Trophoblast cell (in vitro differentiated cells and primary cell): ENCODE measurements around the gene KHDC4.

Experiments
- DNase-seq, 2 donors: peaks; one replicate each; pipeline ENCODE4 v3.0.0-alpha.2; 2016
- H2AFZ ChIP-seq: 2 replicates; pipeline ENCODE4 v1.6.1; 2013; ENCODE audit warnings: low read length, moderate library complexity, mild to moderate bottlenecking; ENCODE audit not compliant: insufficient read depth, poor library complexity
- H2AK5ac ChIP-seq: 2 replicates; pipeline ENCODE4 v1.6.1; 2013; ENCODE audit warnings: mild to moderate bottlenecking, low read length
- H2BK120ac ChIP-seq: 2 replicates; pipeline ENCODE4 v1.6.1; 2013; ENCODE audit warnings: low read length, mild to moderate bottlenecking, moderate library complexity; ENCODE audit not compliant: insufficient read depth, poor library complexity
- H2BK12ac ChIP-seq: 2 replicates; pipeline ENCODE4 v1.6.1; 2013; ENCODE audit warnings: mild to moderate bottlenecking, low read length, moderate library complexity
- H2BK5ac ChIP-seq: 2 replicates; pipeline ENCODE4 v1.6.1; 2013; ENCODE audit warnings: low read length, low read depth, moderate library complexity, mild to moderate bottlenecking; ENCODE audit not compliant: poor library complexity
- H3K14ac ChIP-seq: 2 replicates; pipeline ENCODE4 v1.6.1; 2013; ENCODE audit warnings: mild to moderate bottlenecking, low read length
- H3K18ac ChIP-seq: 2 replicates; pipeline ENCODE4 v1.6.1; 2013; ENCODE audit warnings: mild to moderate bottlenecking, low read length
- H3K23ac ChIP-seq: 2 replicates; pipeline ENCODE4 v1.6.1; 2013; ENCODE audit warnings: low read length
- H3K27ac ChIP-seq: 2 replicates; pipeline ENCODE4 v1.5.1; 2013; ENCODE audit warnings: low read depth, mild to moderate bottlenecking, inconsistent platforms, low read length, moderate library complexity
- H3K27me3 ChIP-seq: 2 replicates; pipeline ENCODE4 v1.6.1; 2013; ENCODE audit warnings: inconsistent platforms, mild to moderate bottlenecking, low read length, moderate library complexity; ENCODE audit not compliant: insufficient read depth
- H3K36me3 ChIP-seq, 2 experiments: 1 replicate in 1 of 2; 2 replicates in 1 of 2; pipeline ENCODE4 v1.6.1; 2013; ENCODE audit warnings: low read length in 2 of 2, mild to moderate bottlenecking in 2 of 2, moderate library complexity in 1 of 2; ENCODE audit not compliant: insufficient read depth in 2 of 2, control insufficient read depth in 1 of 2
- H3K4ac ChIP-seq: 2 replicates; pipeline ENCODE4 v1.6.1; 2013; ENCODE audit warnings: low read depth, mild to moderate bottlenecking, low read length, moderate library complexity
- H3K4me1 ChIP-seq, 2 experiments: 1 replicate in 1 of 2; 2 replicates in 1 of 2; pipeline ENCODE4 v1.6.1; 2013; ENCODE audit warnings: low read length in 2 of 2, mild to moderate bottlenecking in 2 of 2, moderate library complexity in 1 of 2; ENCODE audit not compliant: insufficient read depth in 2 of 2, control insufficient read depth in 1 of 2
- H3K4me2 ChIP-seq: 2 replicates; pipeline ENCODE4 v1.6.1; 2013; ENCODE audit warnings: inconsistent platforms, mild to moderate bottlenecking, low read length, moderate library complexity
- H3K4me3 ChIP-seq: 2 replicates; pipeline ENCODE4 v1.5.1; 2013; ENCODE audit warnings: mild to moderate bottlenecking, low read depth, low read length, inconsistent platforms
- H3K79me1 ChIP-seq: one replicate; pipeline ENCODE4 v1.6.1; 2013; ENCODE audit warnings: low read length
- H3K79me2 ChIP-seq: 2 replicates; pipeline ENCODE4 v1.6.1; 2013; ENCODE audit warnings: low read length, mild to moderate bottlenecking; ENCODE audit not compliant: control insufficient read depth, insufficient read depth, poor library complexity
- H3K9ac ChIP-seq: 2 replicates; pipeline ENCODE4 v1.6.1; 2013; ENCODE audit warnings: mild to moderate bottlenecking, low read length
- H3K9me3 ChIP-seq: 2 replicates; pipeline ENCODE4 v1.6.1; 2013; ENCODE audit warnings: low read depth, mild to moderate bottlenecking, control low read depth, inconsistent platforms, low read length; ENCODE audit not compliant: insufficient read depth
- H4K12ac ChIP-seq: 2 replicates; pipeline ENCODE4 v1.6.1; 2013; ENCODE audit warnings: low read depth, mild to moderate bottlenecking, low read length, moderate library complexity
- H4K8ac ChIP-seq: 2 replicates; pipeline ENCODE4 v1.6.1; 2013; ENCODE audit warnings: low read depth, mild to moderate bottlenecking, low read length, moderate library complexity
- H4K91ac ChIP-seq: one replicate; pipeline ENCODE4 v1.6.1; 2013; ENCODE audit warnings: low read depth, mild to moderate bottlenecking, low read length, moderate library complexity
- WGBS: extraction: QIAGEN DNeasy Blood & Tissue Kit; methylation state at CpG from one replicate; pipeline ENCODE4 v1.1.7; 2013; ENCODE audit warnings: missing lambda C conversion rate; ENCODE audit not compliant: insufficient read length, insufficient coverage; ENCODE audit errors: extremely low coverage; 5-methylcytosine and 5-hydroxymethylcytosine counted together

KHDC4 gene

GRCh38 chr1:155912056-155912536 lies 22.1 kb downstream of the KHDC4 start:
- H2BK120ac ChIP-seq, result no peak overlapping the region
- H3K23ac ChIP-seq, result no peak overlapping the region
- H3K9me3 ChIP-seq, result no peaks in the 10 kb centered on the region
- no peak overlapping the region for H2BK5ac ChIP-seq
- H3K27ac ChIP-seq, result no peak overlapping the region
- no peak overlapping the region for H3K4me2 ChIP-seq
- no peak overlapping the region for H3K14ac ChIP-seq
- H3K79me1 ChIP-seq, result peaks cover 6% of the 10 kb centered on the region
- H3K4ac ChIP-seq, result no peak overlapping the region
- H3K79me2 ChIP-seq, result peaks cover 3% of the 10 kb centered on the region
- no peak overlapping the region for H2AK5ac ChIP-seq
- no peak overlapping the region for H2AFZ ChIP-seq
- H3K4me3 ChIP-seq, result no peak overlapping the region
- H3K36me3 ChIP-seq, result peaks cover 33 to 41% of the 10 kb centered on the region in 2 experiments
- H4K8ac ChIP-seq, result no peak overlapping the region
- WGBS, result no CpG with 5 or more reads among the region's 11 CpGs
- no peaks in the 10 kb centered on the region for H3K27me3 ChIP-seq
- no peak overlapping the region for H3K18ac ChIP-seq
- no peak overlapping the region for H2BK12ac ChIP-seq
- H4K12ac ChIP-seq, result peak overlapping the region; percentile 69
- H3K9ac ChIP-seq, result no peak overlapping the region
- DNase-seq, result peak; percentile 54 to 63
- H4K91ac ChIP-seq, result no peak overlapping the region
- peaks cover 0 to 2% of the 10 kb centered on the region in 2 experiments for H3K4me1 ChIP-seq

DNA sequence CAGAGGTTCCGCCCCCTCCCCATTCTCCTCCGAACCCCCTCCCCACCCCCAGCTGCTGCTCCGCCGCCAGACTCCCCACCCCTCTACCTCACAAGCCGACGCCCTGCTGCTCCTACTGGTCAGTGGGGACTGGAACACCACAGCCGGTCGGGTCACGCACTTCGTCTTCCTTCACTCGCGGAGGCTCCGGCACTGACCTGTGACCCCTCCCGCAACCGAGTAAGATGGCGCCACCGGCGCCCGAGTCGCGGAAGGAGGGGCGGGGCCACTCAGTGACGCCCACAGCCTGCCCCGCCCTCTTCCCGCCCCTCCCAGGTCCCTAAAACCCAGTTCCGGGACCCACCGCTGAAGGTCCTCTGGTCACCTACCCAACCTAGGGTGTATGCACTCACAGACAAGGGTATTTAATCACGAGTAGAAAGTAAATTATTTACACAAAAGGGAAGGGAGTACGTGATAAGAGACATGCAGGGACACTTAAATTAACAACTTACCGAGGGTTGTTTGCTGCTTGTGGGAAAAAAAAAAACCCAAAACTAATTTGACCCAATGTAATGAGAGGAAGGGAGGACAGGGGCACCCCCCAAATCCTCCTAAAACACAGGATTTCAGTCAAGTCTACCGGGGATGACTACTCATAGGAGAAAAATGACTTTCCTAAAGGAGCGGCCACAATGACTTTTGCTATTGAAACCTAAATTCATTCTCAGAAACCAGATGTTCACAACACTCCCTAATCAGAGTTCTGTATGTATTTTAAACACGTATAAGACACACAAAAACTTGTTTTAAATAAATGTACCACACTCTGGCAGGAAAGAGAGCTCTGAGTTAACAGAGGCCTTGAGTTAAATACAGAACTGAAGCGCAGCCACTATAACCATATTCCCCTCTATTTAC lies 22.8 kb downstream of the KHDC4 start, which contains the start of gene RIT1:
TSS of gene RIT1 (minus strand) at position 194 of the 900 bp plus-strand sequence. CDS start 588 bp downstream, outside the sequence.
- Histone ChIP-seq H3K79me2 (peaks cover 3% of the 10 kb centered on the region), H2BK5ac (no peak within 1 kb of the TSS)
- peak; percentile 79 to 80 for DNase-seq

GRCh38 chr1:155910621-155911121 lies 23.5 kb downstream of the KHDC4 start:
- Histone ChIP-seq H3K14ac (peak overlapping the region; percentile 23), H3K9me3 (no peaks in the 10 kb centered on the region), H3K9ac (peak overlapping the region; percentile 71), H3K23ac (no peak overlapping the region), H3K4me3 (peak overlapping the region; percentile 82), H3K36me3 (peaks cover 38 to 44% of the 10 kb centered on the region in 2 experiments), H4K91ac (peak overlapping the region; percentile 9), H3K79me2 (peaks cover 3% of the 10 kb centered on the region), H3K18ac (peak overlapping the region; percentile 18), H3K4me1 (peaks cover 0 to 2% of the 10 kb centered on the region in 2 experiments), H3K27ac (peak overlapping the region; percentile 57), H4K8ac (peak overlapping the region; percentile 44), H3K27me3 (no peaks in the 10 kb centered on the region), H3K4ac (no peak overlapping the region), H4K12ac (peak overlapping the region; percentile 76), H2BK5ac (no peak overlapping the region), H3K4me2 (peak overlapping the region; percentile 87), H2AK5ac (no peak overlapping the region), H3K79me1 (peaks cover 6% of the 10 kb centered on the region), H2BK120ac (peak overlapping the region; percentile 23), H2AFZ (peak overlapping the region; percentile 37), H2BK12ac (no peak overlapping the region)
- peak; percentile 6 to 33 for DNase-seq
- WGBS, result no CpG with 5 or more reads among the region's 11 CpGs

More for the DNA sequence above, 22.8 kb downstream of the KHDC4 start, which contains the start of gene RIT1:
- H4K91ac ChIP-seq, result peak within 1 kb of the TSS; percentile 9
- H3K14ac ChIP-seq, result peak within 1 kb of the TSS; percentile 23
- H3K4me2 ChIP-seq, result peak within 1 kb of the TSS; percentile 87
- peak within 1 kb of the TSS; percentile 23 for H2BK120ac ChIP-seq
- no CpG with 5 or more reads among the region's 34 CpGs for WGBS
- H3K27me3 ChIP-seq, result no peaks in the 10 kb centered on the region
- no peak within 1 kb of the TSS for H3K4ac ChIP-seq
- peak within 1 kb of the TSS; percentile 59 for H3K27ac ChIP-seq
- no peak within 1 kb of the TSS for H2BK12ac ChIP-seq
- H3K4me1 ChIP-seq, result peaks cover 0 to 2% of the 10 kb centered on the region in 2 experiments
- no peak within 1 kb of the TSS for H3K23ac ChIP-seq
- H2AFZ ChIP-seq, result peak within 1 kb of the TSS; percentile 37
- no peaks in the 10 kb centered on the region for H3K9me3 ChIP-seq
- peak within 1 kb of the TSS; percentile 71 for H3K9ac ChIP-seq
- H3K36me3 ChIP-seq, result peaks cover 37 to 43% of the 10 kb centered on the region in 2 experiments
- peak within 1 kb of the TSS; percentile 82 for H3K4me3 ChIP-seq
- H2AK5ac ChIP-seq, result no peak within 1 kb of the TSS
- peak within 1 kb of the TSS; percentile 44 for H4K8ac ChIP-seq
- peak within 1 kb of the TSS; percentile 76 for H4K12ac ChIP-seq
- peak within 1 kb of the TSS; percentile 18 for H3K18ac ChIP-seq
- H3K79me1 ChIP-seq, result peaks cover 6% of the 10 kb centered on the region

DNA sequence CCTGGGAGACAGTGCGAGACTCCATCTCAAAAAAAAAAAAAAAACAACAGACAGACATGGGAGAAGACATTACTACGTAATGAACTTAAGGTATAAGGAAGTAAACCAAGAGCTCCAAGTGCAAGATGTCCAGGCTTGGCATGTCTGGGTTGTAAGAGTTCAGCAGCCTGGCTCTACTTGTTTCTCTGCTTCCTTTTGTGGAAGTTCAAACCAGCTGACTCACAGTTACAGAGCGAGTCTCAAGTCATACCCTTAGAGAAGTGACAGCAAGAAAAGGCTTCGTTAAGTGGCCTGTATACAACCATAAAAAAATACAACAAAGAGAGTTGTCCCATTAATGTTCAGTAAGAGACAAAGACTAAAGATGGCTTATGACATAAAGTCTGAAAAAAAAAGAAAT lies 24.3 kb downstream of the KHDC4 start:
- no peak overlapping the region for H2AK5ac ChIP-seq
- H3K4me1 ChIP-seq, result peaks cover 0 to 2% of the 10 kb centered on the region in 2 experiments
- no CpG with 5 or more reads among the region's 4 CpGs for WGBS
- no peak overlapping the region for H4K91ac ChIP-seq
- peak; percentile 82 to 90 for DNase-seq
- peak overlapping the region; percentile 11 for H3K4me2 ChIP-seq
- H3K27ac ChIP-seq, result no peak overlapping the region
- no peaks in the 10 kb centered on the region for H3K27me3 ChIP-seq
- H3K4ac ChIP-seq, result no peak overlapping the region
- H3K23ac ChIP-seq, result no peak overlapping the region
- no peak overlapping the region for H3K4me3 ChIP-seq
- no peaks in the 10 kb centered on the region for H3K9me3 ChIP-seq
- H3K79me1 ChIP-seq, result peaks cover 6% of the 10 kb centered on the region
- H4K12ac ChIP-seq, result no peak overlapping the region
- H2BK5ac ChIP-seq, result no peak overlapping the region
- H4K8ac ChIP-seq, result no peak overlapping the region
- H3K18ac ChIP-seq, result no peak overlapping the region
- H3K14ac ChIP-seq, result no peak overlapping the region
- no peak overlapping the region for H2BK12ac ChIP-seq
- H3K36me3 ChIP-seq, result peaks cover 35 to 41% of the 10 kb centered on the region in 2 experiments
- H2BK120ac ChIP-seq, result no peak overlapping the region
- H3K9ac ChIP-seq, result no peak overlapping the region
- peaks cover 3% of the 10 kb centered on the region for H3K79me2 ChIP-seq
- no peak overlapping the region for H2AFZ ChIP-seq
